ENCODE results near the gene CTIF. TPM values are rescaled to one million over a fixed set of nuclear protein-coding genes. Genes with fewer than 3 reads are reported as not detected.

The CTIF gene
- total RNA-seq, 1 donor from 2014 or later: 48.5 TPM

DNA sequence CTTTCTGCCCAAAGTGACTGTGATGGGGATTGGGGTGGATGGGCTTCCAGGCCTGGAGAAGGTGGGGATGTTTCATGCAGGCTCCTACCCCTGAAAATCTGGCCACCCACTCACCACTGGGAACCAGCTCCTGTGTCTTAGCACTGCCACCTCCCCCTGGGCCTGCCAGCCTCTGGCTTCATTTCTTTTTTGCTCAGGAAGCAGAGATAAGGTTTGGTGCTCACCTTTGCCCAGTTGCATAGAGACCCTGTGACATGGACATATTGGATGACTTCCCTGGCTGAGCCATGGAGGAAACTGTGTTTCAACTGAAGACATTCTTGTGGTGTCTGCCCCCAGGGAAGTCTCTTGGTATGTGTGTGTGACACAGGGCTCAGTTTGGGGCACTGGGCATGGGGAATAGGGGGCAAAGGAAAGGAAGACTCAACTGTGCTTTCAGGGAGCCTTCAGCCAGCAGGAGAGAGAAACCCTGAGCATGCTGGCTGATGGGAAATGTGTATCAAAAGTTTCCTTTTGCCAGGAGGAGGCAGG lies 16.7 kb downstream of the CTIF start:
- H3K36me3 Mint-ChIP-seq: peaks cover 6% of the 10 kb centered on the region
- no peaks in the 10 kb centered on the region for H3K27me3 Mint-ChIP-seq
- TF ChIP-seq, protein P1, sequence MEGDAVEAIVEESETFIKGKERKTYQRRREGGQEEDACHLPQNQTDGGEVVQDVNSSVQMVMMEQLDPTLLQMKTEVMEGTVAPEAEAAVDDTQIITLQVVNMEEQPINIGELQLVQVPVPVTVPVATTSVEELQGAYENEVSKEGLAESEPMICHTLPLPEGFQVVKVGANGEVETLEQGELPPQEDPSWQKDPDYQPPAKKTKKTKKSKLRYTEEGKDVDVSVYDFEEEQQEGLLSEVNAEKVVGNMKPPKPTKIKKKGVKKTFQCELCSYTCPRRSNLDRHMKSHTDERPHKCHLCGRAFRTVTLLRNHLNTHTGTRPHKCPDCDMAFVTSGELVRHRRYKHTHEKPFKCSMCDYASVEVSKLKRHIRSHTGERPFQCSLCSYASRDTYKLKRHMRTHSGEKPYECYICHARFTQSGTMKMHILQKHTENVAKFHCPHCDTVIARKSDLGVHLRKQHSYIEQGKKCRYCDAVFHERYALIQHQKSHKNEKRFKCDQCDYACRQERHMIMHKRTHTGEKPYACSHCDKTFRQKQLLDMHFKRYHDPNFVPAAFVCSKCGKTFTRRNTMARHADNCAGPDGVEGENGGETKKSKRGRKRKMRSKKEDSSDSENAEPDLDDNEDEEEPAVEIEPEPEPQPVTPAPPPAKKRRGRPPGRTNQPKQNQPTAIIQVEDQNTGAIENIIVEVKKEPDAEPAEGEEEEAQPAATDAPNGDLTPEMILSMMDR (conservative IDR thresholded peaks at IDR 0.05): no peak
- H3K4me3 Mint-ChIP-seq: no peak overlapping the region
- no peak overlapping the region for H3K27ac Mint-ChIP-seq
- peaks cover 4% of the 10 kb centered on the region for H3K9me3 Mint-ChIP-seq
- no peak for DNase-seq (ENCODE audit: extremely low spot score, unreplicated experiment)
- peaks cover 9% of the 10 kb centered on the region for H3K4me1 Mint-ChIP-seq (ENCODE audit: unreplicated experiment)

DNA sequence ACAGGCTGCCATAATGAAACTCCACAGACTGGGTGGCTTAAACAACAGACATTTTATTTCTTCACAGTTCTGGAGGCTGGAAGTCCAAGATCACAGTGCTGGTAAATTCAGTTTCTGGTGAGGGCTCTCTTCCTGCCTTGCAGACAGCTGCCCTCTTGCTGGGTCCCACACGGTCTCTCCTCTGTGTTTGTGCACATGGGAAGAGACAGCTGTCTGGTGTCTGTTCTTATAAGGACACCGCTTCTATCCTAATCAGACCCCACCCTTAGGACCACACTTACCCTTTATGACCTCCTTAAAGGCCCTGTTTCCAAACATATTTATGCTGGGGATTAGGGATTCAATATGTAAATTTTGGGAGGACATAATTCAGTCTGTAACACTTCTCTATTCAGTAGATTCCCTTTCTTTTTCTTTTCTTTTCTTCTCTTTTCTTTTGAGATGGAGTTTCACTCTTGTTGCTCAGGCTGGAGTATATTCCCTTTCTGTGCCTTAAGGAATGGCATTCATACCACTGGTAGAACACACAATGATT lies 18.9 kb downstream of the CTIF start:
- Mint-ChIP-seq H3K4me1 (ENCODE audit: unreplicated experiment) (peaks cover 9% of the 10 kb centered on the region), H3K9me3 (peaks cover 4% of the 10 kb centered on the region), H3K4me3 (no peak overlapping the region), H3K27me3 (no peaks in the 10 kb centered on the region), H3K27ac (no peak overlapping the region), H3K36me3 (no peaks in the 10 kb centered on the region)
- TF ChIP-seq, protein P1 (conservative IDR thresholded peaks at IDR 0.05): no peak
- DNase-seq (ENCODE audit: extremely low spot score, unreplicated experiment): no peak

GRCh38 chr18:48558248-48558647 lies 19.4 kb downstream of the CTIF start:
- H3K36me3 Mint-ChIP-seq: no peaks in the 10 kb centered on the region
- TF ChIP-seq, protein P1 (conservative IDR thresholded peaks at IDR 0.05): no peak
- no peaks in the 10 kb centered on the region for H3K27me3 Mint-ChIP-seq
- no peak overlapping the region for H3K4me3 Mint-ChIP-seq
- H3K27ac Mint-ChIP-seq: no peak overlapping the region
- H3K9me3 Mint-ChIP-seq: peaks cover 4% of the 10 kb centered on the region
- no peak for DNase-seq (ENCODE audit: extremely low spot score, unreplicated experiment)
- peaks cover 11% of the 10 kb centered on the region for H3K4me1 Mint-ChIP-seq (ENCODE audit: unreplicated experiment)

- Mint-ChIP-seq H3K27ac (no peak overlapping the region), H3K36me3 (no peaks in the 10 kb centered on the region), H3K27me3 (no peaks in the 10 kb centered on the region), H3K4me3 (no peak overlapping the region), H3K9me3 (peaks cover 4% of the 10 kb centered on the region), H3K4me1 (ENCODE audit: unreplicated experiment) (peaks cover 27% of the 10 kb centered on the region)
- no peak for DNase-seq (ENCODE audit: extremely low spot score, unreplicated experiment)
- TF ChIP-seq, protein P1 (conservative IDR thresholded peaks at IDR 0.05): no peak
Measured at GRCh38 chr18:48560491-48560890, 21.7 kb downstream of the CTIF start.

- H3K9me3 Mint-ChIP-seq: peaks cover 4% of the 10 kb centered on the region
- H3K4me3 Mint-ChIP-seq: no peak overlapping the region
- no peaks in the 10 kb centered on the region for H3K36me3 Mint-ChIP-seq
- H3K4me1 Mint-ChIP-seq (ENCODE audit: unreplicated experiment): peaks cover 29% of the 10 kb centered on the region
- H3K27me3 Mint-ChIP-seq: no peaks in the 10 kb centered on the region
- DNase-seq (ENCODE audit: extremely low spot score, unreplicated experiment): no peak
- TF ChIP-seq, protein P1 (conservative IDR thresholded peaks at IDR 0.05): no peak
- peak overlapping the region; percentile 53 for H3K27ac Mint-ChIP-seq
Measured at GRCh38 chr18:48562075-48562474, 23.2 kb downstream of the CTIF start.
